ENCODE results near the gene C5orf58. TPM values are rescaled to one million over a fixed set of nuclear protein-coding genes. Genes with fewer than 3 reads are reported as not detected.

C5orf58 gene
- total and polyA plus RNA-seq, 9 of the 15 experiments (the other 6 are each of a cell fraction or from before 2014, with no cell fraction given) = 1.5 to 7.6 (median 5.3) TPM

DNA sequence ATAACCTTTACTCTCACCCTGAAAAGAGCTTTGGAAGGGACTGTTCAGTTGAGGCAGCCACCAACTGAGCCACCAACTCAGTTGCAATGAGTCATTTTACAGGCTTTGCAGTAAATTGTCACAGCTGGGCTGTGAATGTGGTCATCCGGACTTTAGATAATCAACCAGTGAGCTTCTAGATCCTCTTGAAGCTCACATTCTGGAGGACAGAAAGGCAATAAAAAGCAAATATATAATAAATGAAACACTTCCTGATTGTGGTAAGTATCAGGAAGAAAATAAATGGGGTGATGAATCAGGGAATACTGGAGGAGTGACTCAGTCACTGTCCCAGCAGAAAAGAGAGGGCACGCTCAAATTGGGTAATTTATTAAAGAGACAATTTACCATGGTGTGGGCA lies 13.2 kb upstream of the C5orf58 start:
- WGBS (ENCODE audit: insufficient coverage, low coverage, missing lambda C conversion rate) = 0% methylated on average over 2 of the region's 2 CpGs
- no peak for FAIRE-seq
- H4K20me1 ChIP-seq (replicated peaks; ENCODE audit: control insufficient read depth, insufficient read depth, low read length) = no peaks in the 10 kb centered on the region; the same call in 1 of the 2 replicates
- ChIA-PET POLR2A (interaction anchor here (0.7 to 1.7 kb wide), 2 partner anchors 11 to 62 kb away, joined by 3 read pairs; no protein-coding TSS in a partner anchor), CTCF (ENCODE audit: low intra/inter-chr PET ratio) (no interaction called here)
- no peaks in the 10 kb centered on the region for H3K9me3 ChIP-seq (replicated peaks; ENCODE audit: control insufficient read depth, insufficient read depth, low read depth, low read length)
- ATAC-seq = no peak
- in situ Hi-C loops (cut with MboI) = loop anchor here (10.0 to 25.0 kb wide), 2 partner anchors 405 to 1232 kb away; no protein-coding TSS in a partner anchor
- H3K4me3 ChIP-seq = no peak overlapping the region
- no peaks in the 10 kb centered on the region for H3K79me2 ChIP-seq (ENCODE audit: control insufficient read depth, insufficient read depth, low read length)
- H3K36me3 ChIP-seq (ENCODE audit: control insufficient read depth, insufficient read depth, low read length) = no peaks in the 10 kb centered on the region
- peaks cover 0 to 5% of the 10 kb centered on the region in 2 experiments; a peak in 2 of 5 replicates for H3K27me3 ChIP-seq (ENCODE audit: control insufficient read depth in 2 of 2, insufficient read depth in 2 of 2, low read length in 2 of 2)
- intact Hi-C loops (cut with micrococcal nuclease) = no loop called here
- BruUV-seq (replicated peaks) = no TSS peak
- H3K9ac ChIP-seq (ENCODE audit: insufficient read depth in 1 of 2, low read depth in 2 of 2, low read length in 2 of 2) = no peak overlapping the region
- no peak overlapping the region for H3K4me2 ChIP-seq (ENCODE audit: insufficient read depth, low read length)
- H2AFZ ChIP-seq (ENCODE audit: low read depth, low read length) = no peak overlapping the region
- no peaks in the 10 kb centered on the region for H3K9me1 ChIP-seq (ENCODE audit: control insufficient read depth, insufficient read depth, low read length)
- H3K27ac ChIP-seq (ENCODE audit: extremely low read depth, low read depth, low read length) = no peak overlapping the region
- no peak for TF ChIP-seq HDAC6 (IDR thresholded peaks at IDR 0.05; ENCODE audit: low read depth, low read length)
- TF ChIP-seq MEF2D (tag; conservative IDR thresholded peaks at IDR 0.05; ENCODE audit: low read depth) = no peak
- TF ChIP-seq PURB (CRISPR knock-in tag; IDR thresholded peaks at IDR 0.05; ENCODE audit: low read depth) = no peak
- no peak for TF ChIP-seq ZBTB17 (CRISPR knock-in tag; IDR thresholded peaks at IDR 0.05)
- TF ChIP-seq SP1 (CRISPR knock-in tag; IDR thresholded peaks at IDR 0.05) = no peak
- TF ChIP-seq, protein P1, sequence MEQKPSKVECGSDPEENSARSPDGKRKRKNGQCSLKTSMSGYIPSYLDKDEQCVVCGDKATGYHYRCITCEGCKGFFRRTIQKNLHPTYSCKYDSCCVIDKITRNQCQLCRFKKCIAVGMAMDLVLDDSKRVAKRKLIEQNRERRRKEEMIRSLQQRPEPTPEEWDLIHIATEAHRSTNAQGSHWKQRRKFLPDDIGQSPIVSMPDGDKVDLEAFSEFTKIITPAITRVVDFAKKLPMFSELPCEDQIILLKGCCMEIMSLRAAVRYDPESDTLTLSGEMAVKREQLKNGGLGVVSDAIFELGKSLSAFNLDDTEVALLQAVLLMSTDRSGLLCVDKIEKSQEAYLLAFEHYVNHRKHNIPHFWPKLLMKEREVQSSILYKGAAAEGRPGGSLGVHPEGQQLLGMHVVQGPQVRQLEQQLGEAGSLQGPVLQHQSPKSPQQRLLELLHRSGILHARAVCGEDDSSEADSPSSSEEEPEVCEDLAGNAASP (IDR thresholded peaks at IDR 0.05) = no peak
- TF ChIP-seq, protein P2, sequence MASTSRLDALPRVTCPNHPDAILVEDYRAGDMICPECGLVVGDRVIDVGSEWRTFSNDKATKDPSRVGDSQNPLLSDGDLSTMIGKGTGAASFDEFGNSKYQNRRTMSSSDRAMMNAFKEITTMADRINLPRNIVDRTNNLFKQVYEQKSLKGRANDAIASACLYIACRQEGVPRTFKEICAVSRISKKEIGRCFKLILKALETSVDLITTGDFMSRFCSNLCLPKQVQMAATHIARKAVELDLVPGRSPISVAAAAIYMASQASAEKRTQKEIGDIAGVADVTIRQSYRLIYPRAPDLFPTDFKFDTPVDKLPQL (IDR thresholded peaks at IDR 0.05; ENCODE audit: extremely low read depth, insufficient read length) = no peak
- no peak for DNase-seq (ENCODE audit: extremely low read depth in 1 of 4, low spot score in 3 of 4)
- no peaks in the 10 kb centered on the region for H3K4me1 ChIP-seq (replicated peaks in 1 of 2; ENCODE audit: control insufficient read depth in 2 of 2, insufficient read depth in 2 of 2, low read length in 2 of 2)
